OCI-LY3 (cell line): ENCODE data around the gene HBE1.

ENCODE experiments used
- H2AFZ ChIP-seq: fragments of 200-600, 300-600 bp; shearing (Covaris generic); 2 replicates; pipeline ENCODE4 v1.6.0; 2014; ENCODE audit warnings: antibody characterized with exemption, low read depth, low read length
- H3K27ac ChIP-seq: fragments of 200-600, 300-600 bp; sonication (generic); 2 replicates; pipeline ENCODE4 v1.5.1; 2014; ENCODE audit warnings: mild to moderate bottlenecking, low read length, moderate library complexity, mixed read lengths
- H3K27me3 ChIP-seq: fragments of 200-600, 300-600 bp; sonication (generic); 2 replicates; pipeline ENCODE4 v1.6.1; 2014; ENCODE audit warnings: low read depth, low read length, mixed read lengths
- H3K36me3 ChIP-seq: fragments of 200-600, 300-600 bp; sonication (generic); replicated peaks from 2 replicates; pipeline ENCODE3; 2014; ENCODE audit warnings: low read depth, low read length, mixed read lengths
- H3K4me1 ChIP-seq: fragments of 300-600, 200-600 bp; sonication (generic); 2 replicates; pipeline ENCODE4 v1.6.1; 2014; ENCODE audit warnings: low read length, mixed read lengths
- H3K4me2 ChIP-seq: fragments of 200-600, 300-600 bp; sonication (generic); 2 replicates; pipeline ENCODE4 v1.6.1; 2014; ENCODE audit warnings: low read length, mixed read lengths
- H3K4me3 ChIP-seq: fragments of 300-600, 200-600 bp; sonication (generic); 2 replicates; pipeline ENCODE4 v1.5.1; 2014; ENCODE audit warnings: antibody characterized with exemption, mild to moderate bottlenecking, low read length, moderate library complexity
- H3K79me2 ChIP-seq: fragments of 300-600, 200-600 bp; shearing (Covaris generic); 2 replicates; pipeline ENCODE4 v1.6.1; 2014; ENCODE audit warnings: mild to moderate bottlenecking, low read length, mixed read lengths
- H3K9ac ChIP-seq: fragments of 300-600, 200-600 bp; shearing (Covaris generic); 2 replicates; pipeline ENCODE4 v1.6.0; 2014; ENCODE audit warnings: mild to moderate bottlenecking, low read length, moderate library complexity
- H3K9me3 ChIP-seq: fragments of 200-600, 300-600 bp; shearing (Covaris generic); 2 replicates; pipeline ENCODE4 v1.6.1; 2014; ENCODE audit warnings: low read length, mixed read lengths; ENCODE audit not compliant: insufficient read depth
- H4K20me1 ChIP-seq: fragments of 200-600, 300-600 bp; sonication (generic); 2 replicates; pipeline ENCODE4 v1.6.1; 2016; ENCODE audit warnings: low read length, mixed read lengths; ENCODE audit not compliant: insufficient read depth
- EZH2phosphoT487 ChIP-seq: fragments of 200-600 bp; shearing (Covaris generic); IDR thresholded peaks from 2 replicates; pipeline ENCODE4 v1.6.1; 2018; ENCODE audit warnings: antibody characterized with exemption, mixed run types, low read depth
- TF ChIP-seq, protein P1 (sequence below): fragments of 200-600, 300-600 bp; sonication (generic); IDR thresholded peaks from 2 replicates; pipeline ENCODE4 v1.5.1; 2014; ENCODE audit warnings: antibody characterized with exemption, low read length, low read depth

The HBE1 gene

GRCh38 chr11:5226732-5227310, 42.9 kb downstream of the HBE1 start, which contains the start of gene HBB:
TSS of gene HBB (minus strand) at chr11:5227071. CDS start at chr11:5227021, 50 bp downstream.
- Histone ChIP-seq H3K27ac (no peak within 1 kb of the TSS), H4K20me1 (no peaks in the 10 kb centered on the region), H3K27me3 (no peaks in the 10 kb centered on the region), H3K36me3 (no peaks in the 10 kb centered on the region), H3K79me2 (no peaks in the 10 kb centered on the region), H3K4me1 (peaks cover 4% of the 10 kb centered on the region; the same call in 1 of the 2 replicates), H3K4me3 (no peak within 1 kb of the TSS), H2AFZ (no peak within 1 kb of the TSS), H3K9ac (no peak within 1 kb of the TSS), H3K9me3 (no peaks in the 10 kb centered on the region), H3K4me2 (no peak within 1 kb of the TSS)
- no peak for TF ChIP-seq EZH2phosphoT487
- TF ChIP-seq, protein P1, sequence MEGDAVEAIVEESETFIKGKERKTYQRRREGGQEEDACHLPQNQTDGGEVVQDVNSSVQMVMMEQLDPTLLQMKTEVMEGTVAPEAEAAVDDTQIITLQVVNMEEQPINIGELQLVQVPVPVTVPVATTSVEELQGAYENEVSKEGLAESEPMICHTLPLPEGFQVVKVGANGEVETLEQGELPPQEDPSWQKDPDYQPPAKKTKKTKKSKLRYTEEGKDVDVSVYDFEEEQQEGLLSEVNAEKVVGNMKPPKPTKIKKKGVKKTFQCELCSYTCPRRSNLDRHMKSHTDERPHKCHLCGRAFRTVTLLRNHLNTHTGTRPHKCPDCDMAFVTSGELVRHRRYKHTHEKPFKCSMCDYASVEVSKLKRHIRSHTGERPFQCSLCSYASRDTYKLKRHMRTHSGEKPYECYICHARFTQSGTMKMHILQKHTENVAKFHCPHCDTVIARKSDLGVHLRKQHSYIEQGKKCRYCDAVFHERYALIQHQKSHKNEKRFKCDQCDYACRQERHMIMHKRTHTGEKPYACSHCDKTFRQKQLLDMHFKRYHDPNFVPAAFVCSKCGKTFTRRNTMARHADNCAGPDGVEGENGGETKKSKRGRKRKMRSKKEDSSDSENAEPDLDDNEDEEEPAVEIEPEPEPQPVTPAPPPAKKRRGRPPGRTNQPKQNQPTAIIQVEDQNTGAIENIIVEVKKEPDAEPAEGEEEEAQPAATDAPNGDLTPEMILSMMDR, result no peak

- Histone ChIP-seq H3K9ac (no peak overlapping the region), H3K79me2 (no peaks in the 10 kb centered on the region), H3K27me3 (no peaks in the 10 kb centered on the region), H4K20me1 (no peaks in the 10 kb centered on the region), H2AFZ (no peak overlapping the region), H3K27ac (no peak overlapping the region), H3K36me3 (no peaks in the 10 kb centered on the region), H3K4me2 (no peak overlapping the region), H3K4me1 (peaks cover 4% of the 10 kb centered on the region; the same call in 1 of the 2 replicates), H3K4me3 (no peak overlapping the region), H3K9me3 (no peaks in the 10 kb centered on the region)
- TF ChIP-seq, protein P1, result no peak
- no peak for TF ChIP-seq EZH2phosphoT487
Measured at GRCh38 chr11:5225480-5225871, 44.3 kb downstream of the HBE1 start.

- H3K79me2 ChIP-seq, result no peaks in the 10 kb centered on the region
- no peaks in the 10 kb centered on the region for H3K36me3 ChIP-seq
- H2AFZ ChIP-seq, result no peak overlapping the region
- no peak overlapping the region for H3K27ac ChIP-seq
- H4K20me1 ChIP-seq, result no peaks in the 10 kb centered on the region
- no peak overlapping the region for H3K4me2 ChIP-seq
- H3K9ac ChIP-seq, result no peak overlapping the region
- H3K4me1 ChIP-seq, result peaks cover 4% of the 10 kb centered on the region; the same call in 1 of the 2 replicates
- TF ChIP-seq, protein P1, result no peak
- TF ChIP-seq EZH2phosphoT487, result no peak
- no peak overlapping the region for H3K4me3 ChIP-seq
- H3K9me3 ChIP-seq, result no peaks in the 10 kb centered on the region
- no peaks in the 10 kb centered on the region for H3K27me3 ChIP-seq
Measured at GRCh38 chr11:5224538-5225479, 44.9 kb downstream of the HBE1 start.

GRCh38 chr11:5223686-5224085, 46.1 kb downstream of the HBE1 start:
- H3K4me2 ChIP-seq, result no peak overlapping the region
- H3K27ac ChIP-seq, result no peak overlapping the region
- no peaks in the 10 kb centered on the region for H3K36me3 ChIP-seq
- no peak overlapping the region for H3K9ac ChIP-seq
- H2AFZ ChIP-seq, result no peak overlapping the region
- TF ChIP-seq, protein P1, result no peak
- no peak for TF ChIP-seq EZH2phosphoT487
- H3K4me3 ChIP-seq, result no peak overlapping the region
- H3K79me2 ChIP-seq, result no peaks in the 10 kb centered on the region
- H4K20me1 ChIP-seq, result no peaks in the 10 kb centered on the region
- H3K27me3 ChIP-seq, result no peaks in the 10 kb centered on the region
- no peaks in the 10 kb centered on the region for H3K4me1 ChIP-seq
- H3K9me3 ChIP-seq, result no peaks in the 10 kb centered on the region
